ENCODE measurements around the gene GAS2L3.

DNA sequence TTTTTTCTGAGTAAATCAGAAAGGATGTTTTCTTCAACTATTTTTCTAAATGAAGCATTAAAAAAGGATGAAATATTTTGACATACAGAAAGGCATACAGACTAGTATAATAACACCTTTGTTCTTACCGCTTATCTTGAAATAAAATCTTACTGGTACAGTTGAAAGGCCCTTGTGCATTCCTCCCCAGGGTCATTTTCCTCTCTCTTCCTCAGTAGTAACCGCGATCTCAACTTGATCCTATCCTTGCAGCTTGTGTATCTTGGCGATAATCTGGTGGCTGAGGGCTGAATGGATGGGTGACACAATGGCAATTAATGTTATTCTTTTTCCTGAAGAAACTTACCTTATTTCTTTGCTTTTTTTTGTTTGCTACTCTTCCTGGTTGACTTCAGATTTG, 18.5 kb downstream of the GAS2L3 start:
- TF ChIP-seq, protein P1, sequence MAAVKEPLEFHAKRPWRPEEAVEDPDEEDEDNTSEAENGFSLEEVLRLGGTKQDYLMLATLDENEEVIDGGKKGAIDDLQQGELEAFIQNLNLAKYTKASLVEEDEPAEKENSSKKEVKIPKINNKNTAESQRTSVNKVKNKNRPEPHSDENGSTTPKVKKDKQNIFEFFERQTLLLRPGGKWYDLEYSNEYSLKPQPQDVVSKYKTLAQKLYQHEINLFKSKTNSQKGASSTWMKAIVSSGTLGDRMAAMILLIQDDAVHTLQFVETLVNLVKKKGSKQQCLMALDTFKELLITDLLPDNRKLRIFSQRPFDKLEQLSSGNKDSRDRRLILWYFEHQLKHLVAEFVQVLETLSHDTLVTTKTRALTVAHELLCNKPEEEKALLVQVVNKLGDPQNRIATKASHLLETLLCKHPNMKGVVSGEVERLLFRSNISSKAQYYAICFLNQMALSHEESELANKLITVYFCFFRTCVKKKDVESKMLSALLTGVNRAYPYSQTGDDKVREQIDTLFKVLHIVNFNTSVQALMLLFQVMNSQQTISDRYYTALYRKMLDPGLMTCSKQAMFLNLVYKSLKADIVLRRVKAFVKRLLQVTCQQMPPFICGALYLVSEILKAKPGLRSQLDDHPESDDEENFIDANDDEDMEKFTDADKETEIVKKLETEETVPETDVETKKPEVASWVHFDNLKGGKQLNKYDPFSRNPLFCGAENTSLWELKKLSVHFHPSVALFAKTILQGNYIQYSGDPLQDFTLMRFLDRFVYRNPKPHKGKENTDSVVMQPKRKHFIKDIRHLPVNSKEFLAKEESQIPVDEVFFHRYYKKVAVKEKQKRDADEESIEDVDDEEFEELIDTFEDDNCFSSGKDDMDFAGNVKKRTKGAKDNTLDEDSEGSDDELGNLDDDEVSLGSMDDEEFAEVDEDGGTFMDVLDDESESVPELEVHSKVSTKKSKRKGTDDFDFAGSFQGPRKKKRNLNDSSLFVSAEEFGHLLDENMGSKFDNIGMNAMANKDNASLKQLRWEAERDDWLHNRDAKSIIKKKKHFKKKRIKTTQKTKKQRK (IDR thresholded peaks at IDR 0.05; ENCODE audit: borderline replicate concordance, low read depth, low read length): no peak
- TF ChIP-seq CEBPB (tag; IDR thresholded peaks at IDR 0.05): no peak
- TF ChIP-seq MYBL2 (IDR thresholded peaks at IDR 0.05; ENCODE audit: low read depth): no peak
- TF ChIP-seq MYBL2 (CRISPR knock-in tag; IDR thresholded peaks at IDR 0.05; ENCODE audit: borderline replicate concordance): no peak
